ENCODE data around the gene NOX3.
A peak's percentile ranks its signal among the peaks of the same experiment; 100 is the strongest.

Gene NOX3

GRCh38 chr6:155352130-155352420 is 103.6 kb downstream of the NOX3 start:
- H3K9me3 Mint-ChIP-seq: peaks cover 10% of the 10 kb centered on the region
- no peak for ATAC-seq
- peaks cover 7% of the 10 kb centered on the region for H3K4me1 Mint-ChIP-seq
- no peak overlapping the region for H3K27ac Mint-ChIP-seq
- DNase-seq (ENCODE audit: low spot score in 2 of 2): no peak
- H3K4me3 Mint-ChIP-seq: no peak overlapping the region
- no peaks in the 10 kb centered on the region for H3K36me3 Mint-ChIP-seq

GRCh38 chr6:155351273-155352129 is 104.1 kb downstream of the NOX3 start:
- Mint-ChIP-seq H3K4me3 (no peak overlapping the region), H3K27ac (no peak overlapping the region), H3K4me1 (peaks cover 7% of the 10 kb centered on the region), H3K9me3 (peaks cover 10% of the 10 kb centered on the region), H3K36me3 (no peaks in the 10 kb centered on the region)
- DNase-seq (ENCODE audit: low spot score in 2 of 2) (no peak), ATAC-seq (no peak)

- H3K36me3 Mint-ChIP-seq: no peaks in the 10 kb centered on the region
- peaks cover 7% of the 10 kb centered on the region for H3K4me1 Mint-ChIP-seq
- H3K27ac Mint-ChIP-seq: no peak overlapping the region
- H3K4me3 Mint-ChIP-seq: no peak overlapping the region
- DNase-seq (ENCODE audit: low spot score in 2 of 2): no peak
- H3K9me3 Mint-ChIP-seq: peaks cover 9% of the 10 kb centered on the region
- ATAC-seq: no peak
These were observed 105.7 kb downstream of the NOX3 start for GRCh38 chr6:155349956-155350355.

- no peak overlapping the region for H3K4me3 Mint-ChIP-seq
- DNase-seq (ENCODE audit: low spot score in 2 of 2) (no peak), ATAC-seq (no peak)
- no peaks in the 10 kb centered on the region for H3K36me3 Mint-ChIP-seq
- H3K4me1 Mint-ChIP-seq: peaks cover 7% of the 10 kb centered on the region
- H3K9me3 Mint-ChIP-seq: peaks cover 4% of the 10 kb centered on the region
- H3K27ac Mint-ChIP-seq: no peak overlapping the region
These were observed 106.5 kb downstream of the NOX3 start for GRCh38 chr6:155349129-155349528.

- ATAC-seq (peak; percentile 76), DNase-seq (ENCODE audit: low spot score in 2 of 2) (no peak)
- Mint-ChIP-seq H3K4me1 (peaks cover 7% of the 10 kb centered on the region), H3K9me3 (peaks cover 3% of the 10 kb centered on the region), H3K4me3 (no peak overlapping the region), H3K27ac (no peak overlapping the region), H3K36me3 (no peaks in the 10 kb centered on the region)
These were observed 107.8 kb downstream of the NOX3 start for GRCh38 chr6:155347800-155348199.

- ATAC-seq (no peak), DNase-seq (ENCODE audit: low spot score in 2 of 2) (no peak)
- Mint-ChIP-seq H3K27ac (no peak overlapping the region), H3K4me1 (peaks cover 7% of the 10 kb centered on the region), H3K9me3 (peaks cover 3% of the 10 kb centered on the region), H3K4me3 (no peak overlapping the region), H3K36me3 (no peaks in the 10 kb centered on the region)
These were observed 108.7 kb downstream of the NOX3 start for GRCh38 chr6:155346957-155347356.
